C4-2B (cell line): ENCODE measurements around the gene KAZALD1.

Experiments
- CTCF ChIP-seq: fragments of 450-650 bp; conservative IDR thresholded peaks from 2 replicates; pipeline ENCODE4 v1.5.1; 2017; ENCODE audit warnings: mild to moderate bottlenecking
- ZFX ChIP-seq: fragments of 450-650 bp; IDR thresholded peaks from 2 replicates; pipeline ENCODE4 v1.6.1; 2017

- TF ChIP-seq CTCF (no peak), ZFX (no peak)
These were observed 26.5 kb upstream of the KAZALD1 start for GRCh38 chr10:101035314-101035713.
